ENCODE data around the gene MAG. TPM values are rescaled to one million over a fixed set of nuclear protein-coding genes. Genes with fewer than 3 reads are reported as not detected.
A peak's percentile ranks its signal among the peaks of the same experiment; 100 is the strongest.
"Not testable (repeated sequence)": the region's sequence is repeated elsewhere in the genome, so short reads cannot be mapped to it uniquely, and the experiment has no call there.

MAG gene
- polyA plus RNA-seq, 3 donors = not detected

- Histone ChIP-seq H3K9ac (ENCODE audit: insufficient read depth, low read length, poor library complexity, severe bottlenecking) (no peak within 1 kb of the TSS), H4K20me1 (ENCODE audit: insufficient read depth, low read length) (no peaks in the 10 kb centered on the region), H3K36me3 (replicated peaks in 1 of 2; ENCODE audit: control insufficient read depth in 1 of 2, insufficient read depth in 2 of 2, low read length in 2 of 2) (no peaks in the 10 kb centered on the region), H2AFZ (ENCODE audit: insufficient read depth, low read depth, low read length, poor library complexity, severe bottlenecking) (no peak within 1 kb of the TSS), H3K4me3 (replicated peaks in 1 of 3; ENCODE audit: low read depth in 2 of 3, low read length in 3 of 3) (peak within 1 kb of the TSS in 1 of 3 experiments; percentile 19), H3K27ac (ENCODE audit: low read depth in 1 of 2, low read length in 2 of 2) (peak within 1 kb of the TSS; percentile 46 to 64), H3K79me2 (ENCODE audit: insufficient read depth, low read length) (no peaks in the 10 kb centered on the region), H3K9me3 (replicated peaks in 1 of 2; ENCODE audit: control insufficient read depth in 1 of 2, insufficient read depth in 1 of 2, low read length in 2 of 2) (no peaks in the 10 kb centered on the region), H3K4me1 (ENCODE audit: control insufficient read depth in 1 of 2, insufficient read depth in 2 of 2, low read length in 2 of 2) (peaks cover 23 to 25% of the 10 kb centered on the region in 2 donors), H3K4me2 (replicated peaks; ENCODE audit: extremely low read depth, low read length, poor library complexity, severe bottlenecking) (peak within 1 kb of the TSS; percentile 19), H3K27me3 (ENCODE audit: control insufficient read depth in 2 of 2, insufficient read depth in 2 of 2, low read length in 2 of 2) (no peaks in the 10 kb centered on the region)
- peaks cover 0 to 14% (median 6%) of the 10 kb centered on the region in 3 donors for H3K27me3 Mint-ChIP-seq (ENCODE audit: low read depth in 3 of 3)
- DNase-seq = peak; percentile 89 to 95 (median 91)
- H3K4me1 Mint-ChIP-seq = peaks cover 21% of the 10 kb centered on the region
- peak within 1 kb of the TSS in 1 of 2 donors; percentile 36 for H3K4me3 Mint-ChIP-seq
- no peaks in the 10 kb centered on the region for H3K36me3 Mint-ChIP-seq
- intact Hi-C loops (cut with micrococcal nuclease) = loop anchor here (10.0 kb wide), 2 partner anchors 53 to 137 kb away; partner anchors contain the start of gene KRTDAP (in 1 of the 2)
- no peaks in the 10 kb centered on the region for H3K9me3 Mint-ChIP-seq
- TF ChIP-seq, protein P1, sequence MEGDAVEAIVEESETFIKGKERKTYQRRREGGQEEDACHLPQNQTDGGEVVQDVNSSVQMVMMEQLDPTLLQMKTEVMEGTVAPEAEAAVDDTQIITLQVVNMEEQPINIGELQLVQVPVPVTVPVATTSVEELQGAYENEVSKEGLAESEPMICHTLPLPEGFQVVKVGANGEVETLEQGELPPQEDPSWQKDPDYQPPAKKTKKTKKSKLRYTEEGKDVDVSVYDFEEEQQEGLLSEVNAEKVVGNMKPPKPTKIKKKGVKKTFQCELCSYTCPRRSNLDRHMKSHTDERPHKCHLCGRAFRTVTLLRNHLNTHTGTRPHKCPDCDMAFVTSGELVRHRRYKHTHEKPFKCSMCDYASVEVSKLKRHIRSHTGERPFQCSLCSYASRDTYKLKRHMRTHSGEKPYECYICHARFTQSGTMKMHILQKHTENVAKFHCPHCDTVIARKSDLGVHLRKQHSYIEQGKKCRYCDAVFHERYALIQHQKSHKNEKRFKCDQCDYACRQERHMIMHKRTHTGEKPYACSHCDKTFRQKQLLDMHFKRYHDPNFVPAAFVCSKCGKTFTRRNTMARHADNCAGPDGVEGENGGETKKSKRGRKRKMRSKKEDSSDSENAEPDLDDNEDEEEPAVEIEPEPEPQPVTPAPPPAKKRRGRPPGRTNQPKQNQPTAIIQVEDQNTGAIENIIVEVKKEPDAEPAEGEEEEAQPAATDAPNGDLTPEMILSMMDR (IDR thresholded peaks at IDR 0.05) = no peak
- 0% methylated on average over 3 of the region's 18 CpGs for WGBS (ENCODE audit: insufficient coverage)
- peak within 1 kb of the TSS; percentile 55 to 90 (median 85) for H3K27ac Mint-ChIP-seq
These were observed 66.1 kb downstream of the MAG start, which contains the start of gene FFAR3 for GRCh38 chr19:35357867-35358573. Gene FFAR3, plus strand, starts transcription at chr19:35358460. Its CDS starts 431 bp downstream, at chr19:35358891.

- not testable (repeated sequence) for H4K20me1 ChIP-seq (ENCODE audit: insufficient read depth, low read length); H3K9me3 Mint-ChIP-seq; H3K9me3 ChIP-seq (replicated peaks in 1 of 2; ENCODE audit: control insufficient read depth in 1 of 2, insufficient read depth in 1 of 2, low read length in 2 of 2); H3K4me3 Mint-ChIP-seq; H2AFZ ChIP-seq (ENCODE audit: insufficient read depth, low read depth, low read length, poor library complexity, severe bottlenecking); H3K27ac ChIP-seq (ENCODE audit: low read depth in 1 of 2, low read length in 2 of 2); DNase-seq; H3K36me3 Mint-ChIP-seq; H3K4me3 ChIP-seq (replicated peaks in 1 of 3; ENCODE audit: low read depth in 2 of 3, low read length in 3 of 3); H3K9ac ChIP-seq (ENCODE audit: insufficient read depth, low read length, poor library complexity, severe bottlenecking); H3K79me2 ChIP-seq (ENCODE audit: insufficient read depth, low read length); H3K4me2 ChIP-seq (replicated peaks; ENCODE audit: extremely low read depth, low read length, poor library complexity, severe bottlenecking); H3K27me3 ChIP-seq (ENCODE audit: control insufficient read depth in 2 of 2, insufficient read depth in 2 of 2, low read length in 2 of 2); H3K36me3 ChIP-seq (replicated peaks in 1 of 2; ENCODE audit: control insufficient read depth in 1 of 2, insufficient read depth in 2 of 2, low read length in 2 of 2)
- intact Hi-C loops (cut with micrococcal nuclease) = loop anchor here (10.0 kb wide), 2 partner anchors 54 to 136 kb away; partner anchors contain the start of gene KRTDAP (in 1 of the 2)
- WGBS (ENCODE audit: insufficient coverage) = no CpG with 5 or more reads among the region's 16 CpGs
- peak overlapping the region in 3 of 7 donors; percentile 60 to 76 (median 70) for H3K27ac Mint-ChIP-seq
- H3K27me3 Mint-ChIP-seq (ENCODE audit: low read depth in 3 of 3) = peaks cover 0 to 14% (median 6%) of the 10 kb centered on the region in 3 donors
- peaks cover 15 to 17% of the 10 kb centered on the region in 2 donors for H3K4me1 ChIP-seq (ENCODE audit: control insufficient read depth in 1 of 2, insufficient read depth in 2 of 2, low read length in 2 of 2)
- peaks cover 17% of the 10 kb centered on the region for H3K4me1 Mint-ChIP-seq
These were observed 66.9 kb downstream of the MAG start for GRCh38 chr19:35358834-35359233.

DNA sequence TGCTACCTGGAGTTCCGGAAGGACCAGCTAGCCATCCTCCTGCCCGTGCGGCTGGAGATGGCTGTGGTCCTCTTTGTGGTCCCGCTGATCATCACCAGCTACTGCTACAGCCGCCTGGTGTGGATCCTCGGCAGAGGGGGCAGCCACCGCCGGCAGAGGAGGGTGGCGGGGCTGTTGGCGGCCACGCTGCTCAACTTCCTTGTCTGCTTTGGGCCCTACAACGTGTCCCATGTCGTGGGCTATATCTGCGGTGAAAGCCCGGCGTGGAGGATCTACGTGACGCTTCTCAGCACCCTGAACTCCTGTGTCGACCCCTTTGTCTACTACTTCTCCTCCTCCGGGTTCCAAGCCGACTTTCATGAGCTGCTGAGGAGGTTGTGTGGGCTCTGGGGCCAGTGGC lies 67.4 kb downstream of the MAG start:
- not testable (repeated sequence) for H3K9ac ChIP-seq (ENCODE audit: insufficient read depth, low read length, poor library complexity, severe bottlenecking); H3K36me3 Mint-ChIP-seq; H3K9me3 ChIP-seq (replicated peaks in 1 of 2; ENCODE audit: control insufficient read depth in 1 of 2, insufficient read depth in 1 of 2, low read length in 2 of 2); H3K36me3 ChIP-seq (replicated peaks in 1 of 2; ENCODE audit: control insufficient read depth in 1 of 2, insufficient read depth in 2 of 2, low read length in 2 of 2); H3K27ac Mint-ChIP-seq; H2AFZ ChIP-seq (ENCODE audit: insufficient read depth, low read depth, low read length, poor library complexity, severe bottlenecking); H3K4me3 ChIP-seq (replicated peaks in 1 of 3; ENCODE audit: low read depth in 2 of 3, low read length in 3 of 3); H3K9me3 Mint-ChIP-seq; DNase-seq; H3K27me3 ChIP-seq (ENCODE audit: control insufficient read depth in 2 of 2, insufficient read depth in 2 of 2, low read length in 2 of 2); H4K20me1 ChIP-seq (ENCODE audit: insufficient read depth, low read length); H3K79me2 ChIP-seq (ENCODE audit: insufficient read depth, low read length); H3K4me2 ChIP-seq (replicated peaks; ENCODE audit: extremely low read depth, low read length, poor library complexity, severe bottlenecking); H3K4me3 Mint-ChIP-seq; H3K27ac ChIP-seq (ENCODE audit: low read depth in 1 of 2, low read length in 2 of 2)
- H3K27me3 Mint-ChIP-seq (ENCODE audit: low read depth in 3 of 3) = peaks cover 0 to 14% (median 6%) of the 10 kb centered on the region in 3 donors
- peaks cover 16% of the 10 kb centered on the region for H3K4me1 Mint-ChIP-seq
- H3K4me1 ChIP-seq (ENCODE audit: control insufficient read depth in 1 of 2, insufficient read depth in 2 of 2, low read length in 2 of 2) = peaks cover 13 to 14% of the 10 kb centered on the region in 2 donors
- 100% methylated on average over 1 of the region's 21 CpGs for WGBS (ENCODE audit: insufficient coverage)
- intact Hi-C loops (cut with micrococcal nuclease) = loop anchor here (10.0 kb wide), 2 partner anchors 55 to 135 kb away; partner anchors contain the start of gene KRTDAP (in 1 of the 2)

GRCh38 chr19:35360081-35360480 lies 68.1 kb downstream of the MAG start:
- H3K27ac ChIP-seq (ENCODE audit: low read depth in 1 of 2, low read length in 2 of 2); H3K4me3 Mint-ChIP-seq; H4K20me1 ChIP-seq (ENCODE audit: insufficient read depth, low read length); DNase-seq; H3K36me3 Mint-ChIP-seq; intact Hi-C loops (cut with micrococcal nuclease); H2AFZ ChIP-seq (ENCODE audit: insufficient read depth, low read depth, low read length, poor library complexity, severe bottlenecking); H3K9me3 Mint-ChIP-seq; H3K27me3 ChIP-seq (ENCODE audit: control insufficient read depth in 2 of 2, insufficient read depth in 2 of 2, low read length in 2 of 2); H3K9me3 ChIP-seq (replicated peaks in 1 of 2; ENCODE audit: control insufficient read depth in 1 of 2, insufficient read depth in 1 of 2, low read length in 2 of 2); H3K4me3 ChIP-seq (replicated peaks in 1 of 3; ENCODE audit: low read depth in 2 of 3, low read length in 3 of 3); H3K4me2 ChIP-seq (replicated peaks; ENCODE audit: extremely low read depth, low read length, poor library complexity, severe bottlenecking); H3K27ac Mint-ChIP-seq; H3K9ac ChIP-seq (ENCODE audit: insufficient read depth, low read length, poor library complexity, severe bottlenecking); H3K79me2 ChIP-seq (ENCODE audit: insufficient read depth, low read length); H3K36me3 ChIP-seq (replicated peaks in 1 of 2; ENCODE audit: control insufficient read depth in 1 of 2, insufficient read depth in 2 of 2, low read length in 2 of 2): not testable (repeated sequence)
- Mint-ChIP-seq H3K27me3 (ENCODE audit: low read depth in 3 of 3) (peaks cover 0 to 14% (median 6%) of the 10 kb centered on the region in 3 donors), H3K4me1 (peaks cover 16% of the 10 kb centered on the region)
- WGBS (ENCODE audit: insufficient coverage) = no CpG with 5 or more reads among the region's 5 CpGs
- H3K4me1 ChIP-seq (ENCODE audit: control insufficient read depth in 1 of 2, insufficient read depth in 2 of 2, low read length in 2 of 2) = peaks cover 13 to 14% of the 10 kb centered on the region in 2 donors

Measured in CD14-positive monocyte (primary cell).